KG1 (cell line): ENCODE data around the gene TMEM235.
"Not testable (repeated sequence)": the region's sequence is repeated elsewhere in the genome, so short reads cannot be mapped to it uniquely, and the experiment has no call there.

Experiments
- DNase-seq: peaks from one replicate; lab custom pipeline; 2025; lab: John Stamatoyannopoulos, UW

Gene TMEM235

GRCh38 chr17:78238823-78239488 lies 7.5 kb downstream of the TMEM235 start:
- DNase-seq, result no peak

- DNase-seq, result no peak
These were observed 8.1 kb downstream of the TMEM235 start for GRCh38 chr17:78239489-78239931.

GRCh38 chr17:78240012-78240655 lies 8.7 kb downstream of the TMEM235 start:
- DNase-seq, result no peak

- no peak for DNase-seq
These were observed 9.4 kb downstream of the TMEM235 start for GRCh38 chr17:78240839-78241238.

- DNase-seq, result no peak
These were observed 10.0 kb downstream of the TMEM235 start for GRCh38 chr17:78241277-78242023.

- peak; percentile 27 for DNase-seq
These were observed 10.8 kb downstream of the TMEM235 start for GRCh38 chr17:78242024-78242742.

GRCh38 chr17:78247304-78247703 lies 15.9 kb downstream of the TMEM235 start:
- no peak for DNase-seq

- no peak for DNase-seq
These were observed 16.9 kb downstream of the TMEM235 start for GRCh38 chr17:78248051-78248914.

GRCh38 chr17:78249074-78249817 lies 17.8 kb downstream of the TMEM235 start:
- DNase-seq, result no peak

GRCh38 chr17:78249818-78250806 lies 18.7 kb downstream of the TMEM235 start:
- no peak for DNase-seq

GRCh38 chr17:78250891-78251772 lies 19.7 kb downstream of the TMEM235 start:
- DNase-seq, result peak; percentile 68

- DNase-seq, result no peak
These were observed 20.3 kb downstream of the TMEM235 start for GRCh38 chr17:78251773-78252103.

GRCh38 chr17:78252111-78252634 lies 20.7 kb downstream of the TMEM235 start:
- peak; percentile 33 for DNase-seq

- DNase-seq, result no peak
These were observed 21.5 kb downstream of the TMEM235 start for GRCh38 chr17:78252701-78253635.

GRCh38 chr17:78253636-78253945 lies 22.2 kb downstream of the TMEM235 start:
- not testable (repeated sequence) for DNase-seq

- peak; percentile 77 for DNase-seq
These were observed 22.7 kb downstream of the TMEM235 start for GRCh38 chr17:78253946-78254672.
